H1 (cell line): ENCODE data around the gene SEC22C. TPM values are rescaled to one million over a fixed set of nuclear protein-coding genes. Genes with fewer than 3 reads are reported as not detected.

Source experiments
- CTCF ChIA-PET: fragments of 300-600 bp; sonication (Branson Sonifier 250); formaldehyde crosslinking; loops from one replicate; lab custom pipeline; 2021; ENCODE audit not compliant: partially characterized antibody; lab: Charles Lee
- POLR2A ChIA-PET: fragments of 300-600 bp; sonication (Branson Sonifier 250); formaldehyde crosslinking; loops from one replicate; lab custom pipeline; 2021; ENCODE audit warnings: inconsistent platforms; ENCODE audit not compliant: partially characterized antibody; lab: Charles Lee
- DNase-seq, 2 experiments: peaks; one replicate each; pipeline versions ENCODE4 v3.0.0 to v3.0.0-alpha.2; 2010 to 2022; ENCODE audit warnings: low spot score in 2 of 2, low read depth in 1 of 2, mixed read lengths in 1 of 2
- FAIRE-seq: peaks from 2 replicates; lab custom pipeline; 2011; peaks lifted over from hg19 to GRCh38; lab: Jason Lieb, UNC
- H2AFZ ChIP-seq: 2 replicates; pipeline ENCODE4 v1.8.1; 2012; ENCODE audit warnings: low read length, inconsistent platforms
- H2AK5ac ChIP-seq: 2 replicates; pipeline ENCODE4 v1.6.1; 2013; ENCODE audit warnings: low read depth, low read length
- H2BK120ac ChIP-seq: replicated peaks from 2 replicates; pipeline ENCODE3; 2013; ENCODE audit warnings: low read depth, low read length, inconsistent platforms
- H2BK12ac ChIP-seq: 2 replicates; pipeline ENCODE4 v1.6.1; 2013; ENCODE audit warnings: low read depth, low read length
- H2BK15ac ChIP-seq: 2 replicates; pipeline ENCODE4 v1.6.1; 2013; ENCODE audit warnings: low read length
- H2BK20ac ChIP-seq: 2 replicates; pipeline ENCODE4 v1.6.1; 2013; ENCODE audit warnings: low read length
- H2BK5ac ChIP-seq: 2 replicates; pipeline ENCODE4 v1.6.1; 2013; ENCODE audit warnings: low read depth, low read length
- H3K14ac ChIP-seq: 2 replicates; pipeline ENCODE4 v1.6.1; 2013; ENCODE audit warnings: inconsistent platforms; ENCODE audit not compliant: insufficient read length
- H3K18ac ChIP-seq: 2 replicates; pipeline ENCODE4 v1.6.1; 2013; ENCODE audit warnings: low read length; ENCODE audit errors: extremely low read depth
- H3K23ac ChIP-seq: 2 replicates; pipeline ENCODE4 v1.6.1; 2013; ENCODE audit warnings: inconsistent platforms; ENCODE audit not compliant: insufficient read length
- H3K23me2 ChIP-seq: 2 replicates; pipeline ENCODE4 v1.6.1; 2013; ENCODE audit warnings: low read depth, low read length
- H3K27ac ChIP-seq: 2 replicates; pipeline ENCODE4 v1.6.1; 2011; ENCODE audit warnings: low read depth, low read length, inconsistent platforms
- H3K27me3 ChIP-seq, 4 experiments: replicated peaks in 1 of 4; 1 replicate in 1 of 4; 2 replicates in 3 of 4; pipeline versions ENCODE4 v1.6.1 to v1.8.1; 2011 to 2013; ENCODE audit warnings: low read length in 3 of 4, mild to moderate bottlenecking in 3 of 4, inconsistent platforms in 2 of 4, mixed read lengths in 2 of 4, moderate library complexity in 1 of 4; ENCODE audit not compliant: control insufficient read depth in 3 of 4, insufficient read depth in 3 of 4; ENCODE audit errors: extremely low read depth in 1 of 4
- H3K36me3 ChIP-seq, 4 experiments: 2 replicates each; pipeline versions ENCODE4 v1.6.1 to v1.8.1; 2011 to 2013; ENCODE audit warnings: mild to moderate bottlenecking in 4 of 4, low read length in 3 of 4, moderate library complexity in 2 of 4, control low read depth in 1 of 4, inconsistent platforms in 1 of 4; ENCODE audit not compliant: insufficient read depth in 4 of 4, control insufficient read depth in 2 of 4
- H3K4ac ChIP-seq: replicated peaks from 2 replicates; pipeline ENCODE3; 2013; ENCODE audit warnings: low read length, low read depth, mixed read lengths, inconsistent platforms; ENCODE audit not compliant: insufficient read length
- H3K4me1 ChIP-seq, 4 experiments: replicated peaks in 1 of 4; 1 replicate in 1 of 4; 2 replicates in 3 of 4; pipeline versions ENCODE4 v1.6.1 to v1.8.1; 2011 to 2013; ENCODE audit warnings: low read length in 3 of 4, inconsistent platforms in 2 of 4, mixed read lengths in 1 of 4; ENCODE audit not compliant: insufficient read depth in 4 of 4, control insufficient read depth in 3 of 4
- H3K4me2 ChIP-seq, 2 experiments: 2 replicates each; pipeline versions ENCODE4 v1.6.1 to v1.8.1; 2011 to 2013; ENCODE audit warnings: low read depth in 2 of 2, low read length in 2 of 2, control low read depth in 1 of 2, inconsistent platforms in 1 of 2, mild to moderate bottlenecking in 1 of 2; ENCODE audit not compliant: insufficient read depth in 1 of 2
- H3K4me3 ChIP-seq, 4 experiments: fragments of 200-600, 300-600 bp in 1 of 4; sonication (generic), shearing (Covaris generic), sonication (Bioruptor Twin) in 1 of 4; 2 replicates each; pipeline versions ENCODE4 v1.5.1 to v1.8.1; 2011 to 2016; ENCODE audit warnings: low read length in 4 of 4, low read depth in 3 of 4, control low read depth in 2 of 4, inconsistent platforms in 2 of 4, mild to moderate bottlenecking in 2 of 4, mixed read lengths in 1 of 4, moderate library complexity in 1 of 4; ENCODE audit not compliant: insufficient read depth in 2 of 4; ENCODE audit errors: extremely low read depth in 1 of 4
- H3K56ac ChIP-seq: replicated peaks from 2 replicates; pipeline ENCODE3; 2013; ENCODE audit warnings: low read depth, mild to moderate bottlenecking, mixed read lengths, low read length, inconsistent platforms; ENCODE audit not compliant: insufficient read length
- H3K79me1 ChIP-seq: 2 replicates; pipeline ENCODE4 v1.6.1; 2013; ENCODE audit warnings: low read depth, low read length, control low read depth
- H3K79me2 ChIP-seq, 2 experiments: 2 replicates each; pipeline versions ENCODE4 v1.6.1 to v1.8.1; 2012 to 2013; ENCODE audit warnings: low read length in 2 of 2, mild to moderate bottlenecking in 2 of 2, inconsistent platforms in 1 of 2; ENCODE audit not compliant: insufficient read depth in 2 of 2, control insufficient read depth in 1 of 2
- H3K9ac ChIP-seq, 4 experiments: replicated peaks in 1 of 4; 1 replicate in 1 of 4; 2 replicates in 3 of 4; pipeline versions ENCODE4 v1.6.1 to v1.8.1; 2011 to 2013; ENCODE audit warnings: low read depth in 3 of 4, low read length in 3 of 4, control low read depth in 2 of 4, mild to moderate bottlenecking in 2 of 4, moderate library complexity in 2 of 4, inconsistent platforms in 1 of 4; ENCODE audit errors: extremely low read depth in 1 of 4
- H3K9me3 ChIP-seq, 2 experiments: 2 replicates each; pipeline versions ENCODE4 v1.6.1 to v1.8.1; 2012 to 2013; ENCODE audit warnings: mild to moderate bottlenecking in 2 of 2, moderate library complexity in 2 of 2, control low read depth in 1 of 2, inconsistent platforms in 1 of 2, low read depth in 1 of 2, low read length in 1 of 2, mixed read lengths in 1 of 2; ENCODE audit not compliant: insufficient read depth in 2 of 2
- H4K20me1 ChIP-seq, 2 experiments: replicated peaks in 1 of 2; 2 replicates each; pipeline versions ENCODE3 to v1.8.1; 2011 to 2013; ENCODE audit warnings: inconsistent platforms in 2 of 2, low read length in 2 of 2, mild to moderate bottlenecking in 1 of 2; ENCODE audit not compliant: insufficient read depth in 2 of 2, control insufficient read depth in 1 of 2
- H4K5ac ChIP-seq: 2 replicates; pipeline ENCODE4 v1.6.1; 2013; ENCODE audit warnings: low read length, low read depth, mixed read lengths, inconsistent platforms; ENCODE audit not compliant: insufficient read length
- H4K8ac ChIP-seq: 2 replicates; pipeline ENCODE4 v1.8.0; 2013; ENCODE audit warnings: mild to moderate bottlenecking, moderate library complexity, low read length, inconsistent platforms; ENCODE audit not compliant: insufficient read depth; ENCODE audit errors: extremely low read depth
- H4K91ac ChIP-seq: replicated peaks from 2 replicates; pipeline ENCODE3; 2013; ENCODE audit warnings: low read length, mixed read lengths, inconsistent platforms; ENCODE audit not compliant: insufficient read length
- CTCF ChIP-seq, 3 experiments: IDR thresholded peaks; 1 replicate in 2 of 3; 2 replicates in 1 of 3; pipeline versions ENCODE4 v1.5.1 to v1.6.1; 2011; ENCODE audit warnings: low read length in 3 of 3, mild to moderate bottlenecking in 3 of 3, inconsistent platforms in 2 of 3, low read depth in 1 of 3, moderate library complexity in 1 of 3; ENCODE audit not compliant: insufficient read depth in 1 of 3; ENCODE audit errors: control extremely low read depth in 1 of 3
- POLR2AphosphoS5 ChIP-seq: IDR thresholded peaks from 2 replicates; pipeline ENCODE4 v1.6.1; 2011; ENCODE audit warnings: low read depth, low read length
- RAD21 ChIP-seq, 2 experiments: IDR thresholded peaks in 1 of 2; conservative IDR thresholded peaks in 1 of 2; 2 replicates each; pipeline ENCODE4 v1.6.1; 2011; ENCODE audit warnings: low read depth in 2 of 2, low read length in 2 of 2, improper control_type of control experiment in 1 of 2, inconsistent platforms in 1 of 2, mild to moderate bottlenecking in 1 of 2, moderate library complexity in 1 of 2
- SIX5 ChIP-seq: IDR thresholded peaks from 2 replicates; pipeline ENCODE4 v1.6.1; 2011; ENCODE audit warnings: mild to moderate bottlenecking, low read depth, low read length
- TEAD4 ChIP-seq: IDR thresholded peaks from 2 replicates; pipeline ENCODE4 v1.6.1; 2012; ENCODE audit warnings: low read depth, low read length, inconsistent platforms, mixed read lengths
- WGBS, 2 experiments: shearing (Covaris generic) in 1 of 2; methylation state at CpG; one replicate each; pipeline versions ENCODE4 v1.1.6 to v1.1.7; 2013 to 2015; ENCODE audit warnings: low lambda C conversion rate in 2 of 2, mixed read lengths in 2 of 2, inconsistent platforms in 1 of 2, low coverage in 1 of 2, missing lambda C conversion rate in 1 of 2; ENCODE audit not compliant: insufficient replicate concordance in 2 of 2, insufficient coverage in 1 of 2, insufficient read length in 1 of 2; ENCODE audit errors: extremely low coverage in 1 of 2, missing lambda C conversion rate in 1 of 2; 5-methylcytosine and 5-hydroxymethylcytosine counted together
- polyA plus RNA-seq, 7 experiments: library from polyadenylated mRNA; depleted of rRNA in 3 of 7; stranded (reverse) in 5 of 7; unstranded in 2 of 7; fragments of >200 nt in 5 of 7; fragments of 200-250 nt in 2 of 7; gene quantifications; 1 replicate in 5 of 7; 2 replicates in 1 of 7; 4 replicates in 1 of 7; pipeline versions ENCODE4 v1.2.1 to v1.2.3, GENCODE V29; 2011 to 2013; ENCODE audit warnings: missing spikeins in 2 of 7, mixed read lengths in 2 of 7
- total RNA-seq: library from RNA; stranded (reverse); fragmentation: NEBNext Ultra II Directional; extraction: Animal tissue kit (Norgen Biotek cat#: 25700); gene quantifications from 2 replicates; pipeline ENCODE4 v1.2.1, GENCODE V29; 2021

The SEC22C gene
- total and polyA plus RNA-seq, 2 of the 8 experiments (the other 6 are each of a cell fraction or from before 2014, with no cell fraction given) = 23.4 to 38.3 TPM

GRCh38 chr3:42547401-42547945 lies 34.3 kb downstream of the SEC22C start:
- DNase-seq = peak; percentile 50 to 87
- no peak overlapping the region for H3K56ac ChIP-seq
- ChIA-PET POLR2A (interaction anchor here (1.8 to 3.4 kb wide), 2 partner anchors 14 to 16 kb away, joined by 3 to 8 read pairs; no protein-coding TSS in a partner anchor), CTCF (interaction anchor here (0.7 to 23.9 kb wide), 29 partner anchors 11 to 590 kb away, joined by 3 to 458 read pairs (median 4); partner anchors contain the start of gene VIPR1)
- no peaks in the 10 kb centered on the region for H3K9me3 ChIP-seq
- no peak overlapping the region for H3K4ac ChIP-seq
- no peak overlapping the region for H2AK5ac ChIP-seq
- no peak overlapping the region for H3K27ac ChIP-seq
- H3K23me2 ChIP-seq = no peaks in the 10 kb centered on the region
- H4K5ac ChIP-seq = no peak overlapping the region
- H4K20me1 ChIP-seq = peaks cover 0 to 2% of the 10 kb centered on the region in 2 experiments
- no peak for TF ChIP-seq SIX5
- TF ChIP-seq POLR2AphosphoS5 = peak; percentile 5; the same call in 1 of the 2 replicates
- peak; percentile 68 to 72 for TF ChIP-seq RAD21 (IDR thresholded peaks at IDR 0.05 in 1 of 2, conservative IDR thresholded peaks at IDR 0.05 in 1 of 2; ENCODE audit: low read depth in 2 of 2, low read length in 2 of 2)
- peak; percentile 4; the same call in 1 of the 2 replicates for TF ChIP-seq TEAD4
- TF ChIP-seq CTCF (IDR thresholded peaks at IDR 0.05; ENCODE audit: control extremely low read depth in 1 of 3, insufficient read depth in 1 of 3, low read depth in 1 of 3, low read length in 3 of 3) = peak; percentile 90 to 96 (median 91)
- no peak overlapping the region for H3K14ac ChIP-seq
- H3K9ac ChIP-seq = no peak overlapping the region
- H3K36me3 ChIP-seq = peaks cover 0 to 16% (median 3%) of the 10 kb centered on the region in 4 experiments; a peak in 5 of 8 replicates
- H3K18ac ChIP-seq = no peak overlapping the region
- H4K91ac ChIP-seq = no peak overlapping the region
- no peak overlapping the region for H3K4me3 ChIP-seq
- no peak overlapping the region for H2BK12ac ChIP-seq
- H3K23ac ChIP-seq = no peak overlapping the region
- no peak overlapping the region for H2AFZ ChIP-seq
- H3K79me1 ChIP-seq = no peaks in the 10 kb centered on the region; the same call in 1 of the 2 replicates
- H2BK120ac ChIP-seq = no peak overlapping the region
- no peak for FAIRE-seq
- no peak overlapping the region for H3K4me2 ChIP-seq
- H3K4me1 ChIP-seq = no peaks in the 10 kb centered on the region
- no peaks in the 10 kb centered on the region for H3K27me3 ChIP-seq
- no peak overlapping the region for H2BK5ac ChIP-seq
- H4K8ac ChIP-seq = no peak overlapping the region
- no peaks in the 10 kb centered on the region for H3K79me2 ChIP-seq
- WGBS, 2 experiments = 48% methylated on average over 7 of the region's 7 CpGs; no CpG with 5 or more reads in 1 of the 2 experiments
- H2BK15ac ChIP-seq = no peak overlapping the region
- H2BK20ac ChIP-seq = no peak overlapping the region
